H9 (cell line): Measurements from ENCODE around the gene ABLIM3. TPM values are rescaled to one million over a fixed set of nuclear protein-coding genes. Genes with fewer than 3 reads are reported as not detected.

Source experiments
- DNase-seq: peaks from one replicate; pipeline ENCODE4 v3.0.0-alpha.2; 2017
- H2AFZ ChIP-seq: one replicate; pipeline ENCODE4 v1.6.1; 2013; ENCODE audit warnings: mild to moderate bottlenecking, low read length, control low read depth, moderate library complexity
- H2AK5ac ChIP-seq: 2 replicates; pipeline ENCODE4 v1.6.1; 2013; ENCODE audit warnings: low read length, control low read depth, mixed read lengths; ENCODE audit not compliant: insufficient read length
- H2BK120ac ChIP-seq: one replicate; pipeline ENCODE4 v1.6.1; 2013; ENCODE audit warnings: low read depth, mild to moderate bottlenecking, low read length, control low read depth, inconsistent platforms; ENCODE audit not compliant: poor library complexity, severe bottlenecking
- H2BK12ac ChIP-seq: 2 replicates; pipeline ENCODE4 v1.6.1; 2013; ENCODE audit warnings: low read length, control low read depth, mixed read lengths, low read depth; ENCODE audit not compliant: insufficient read length
- H2BK15ac ChIP-seq: 2 replicates; pipeline ENCODE4 v1.6.1; 2013; ENCODE audit warnings: low read depth, low read length, control low read depth
- H2BK20ac ChIP-seq: one replicate; pipeline ENCODE4 v1.6.1; 2013; ENCODE audit warnings: low read depth, mild to moderate bottlenecking, low read length, control low read depth, inconsistent platforms; ENCODE audit not compliant: poor library complexity, severe bottlenecking
- H2BK5ac ChIP-seq: 2 replicates; pipeline ENCODE4 v1.6.1; 2013; ENCODE audit warnings: low read length, control low read depth, mixed read lengths; ENCODE audit not compliant: insufficient read length
- H3K14ac ChIP-seq: 2 replicates; pipeline ENCODE4 v1.6.1; 2013; ENCODE audit warnings: low read length, control low read depth; ENCODE audit not compliant: insufficient read depth
- H3K18ac ChIP-seq: 2 replicates; pipeline ENCODE4 v1.6.1; 2013; ENCODE audit warnings: low read depth, mild to moderate bottlenecking, mixed read lengths, low read length, control low read depth; ENCODE audit not compliant: insufficient read length
- H3K23ac ChIP-seq: 2 replicates; pipeline ENCODE4 v1.6.1; 2013; ENCODE audit warnings: low read length, control low read depth, mixed read lengths, low read depth; ENCODE audit not compliant: insufficient read length
- H3K23me2 ChIP-seq: 2 replicates; pipeline ENCODE4 v1.6.1; 2013; ENCODE audit warnings: low read depth, mild to moderate bottlenecking, mixed read lengths, low read length, control low read depth; ENCODE audit not compliant: insufficient read length, poor library complexity, severe bottlenecking
- H3K27ac ChIP-seq: 2 replicates; pipeline ENCODE4 v1.5.1; 2013; ENCODE audit warnings: low read length, control low read depth, mixed read lengths, low read depth; ENCODE audit not compliant: insufficient read length
- H3K27me3 ChIP-seq: 2 replicates; pipeline ENCODE4 v1.6.1; 2013; ENCODE audit warnings: low read length, control low read depth, inconsistent platforms; ENCODE audit not compliant: insufficient read depth
- H3K4ac ChIP-seq: 2 replicates; pipeline ENCODE4 v1.6.1; 2013; ENCODE audit warnings: low read depth, mild to moderate bottlenecking, control low read depth, inconsistent platforms, low read length, moderate library complexity
- H3K4me1 ChIP-seq: 2 replicates; pipeline ENCODE4 v1.6.1; 2013; ENCODE audit warnings: low read length, control low read depth, inconsistent platforms; ENCODE audit not compliant: insufficient read depth
- H3K4me2 ChIP-seq: 2 replicates; pipeline ENCODE4 v1.6.1; 2013; ENCODE audit warnings: low read length, control low read depth, mixed read lengths; ENCODE audit not compliant: insufficient read length, insufficient read depth
- H3K56ac ChIP-seq: 2 replicates; pipeline ENCODE4 v1.6.1; 2013; ENCODE audit warnings: low read depth, mild to moderate bottlenecking, mixed read lengths, low read length, control low read depth; ENCODE audit not compliant: insufficient read length
- H3K79me1 ChIP-seq: 2 replicates; pipeline ENCODE4 v1.6.1; 2013; ENCODE audit warnings: low read depth, mild to moderate bottlenecking, moderate library complexity, low read length, control low read depth, inconsistent platforms; ENCODE audit not compliant: insufficient read depth, poor library complexity, severe bottlenecking
- H3K79me2 ChIP-seq: 2 replicates; pipeline ENCODE4 v1.6.1; 2013; ENCODE audit warnings: low read length, control low read depth, inconsistent platforms; ENCODE audit not compliant: insufficient read depth
- H3K9ac ChIP-seq: 2 replicates; pipeline ENCODE4 v1.6.1; 2013; ENCODE audit warnings: low read length, control low read depth, mixed read lengths; ENCODE audit not compliant: insufficient read length; ENCODE audit errors: extremely low read depth
- H3K9me3 ChIP-seq: one replicate; pipeline ENCODE4 v1.6.1; 2013; ENCODE audit warnings: low read depth, low read length, inconsistent platforms; ENCODE audit not compliant: control insufficient read depth
- H3T11ph ChIP-seq: one replicate; pipeline ENCODE4 v1.6.1; 2013; ENCODE audit warnings: mild to moderate bottlenecking, low read length, control low read depth, inconsistent platforms
- H4K20me1 ChIP-seq: one replicate; pipeline ENCODE4 v1.6.1; 2013; ENCODE audit not compliant: control insufficient read depth, insufficient read length, insufficient read depth
- H4K5ac ChIP-seq: 2 replicates; pipeline ENCODE4 v1.6.1; 2013; ENCODE audit warnings: low read depth, mild to moderate bottlenecking, mixed read lengths, low read length, control low read depth; ENCODE audit not compliant: insufficient read length
- H4K8ac ChIP-seq: replicated peaks from 2 replicates; pipeline ENCODE4 v1.6.1; 2013; ENCODE audit warnings: low read length, control low read depth, mixed read lengths, low read depth; ENCODE audit not compliant: insufficient read length
- H4K91ac ChIP-seq: 2 replicates; pipeline ENCODE4 v1.6.1; 2013; ENCODE audit warnings: low read depth, mild to moderate bottlenecking, moderate library complexity, mixed read lengths, low read length, control low read depth; ENCODE audit not compliant: insufficient read length
- H3K27ac Mint-ChIP-seq, 3 experiments: 2 replicates in 2 of 3; 3 replicates in 1 of 3; pipeline ENCODE4 v1.8.0; 2020 to 2021; ENCODE audit warnings: mixed read lengths in 3 of 3, mild to moderate bottlenecking in 1 of 3, moderate library complexity in 1 of 3
- H3K27me3 Mint-ChIP-seq: 2 replicates; pipeline ENCODE4 v1.8.0; 2021; ENCODE audit warnings: low read depth, mild to moderate bottlenecking, moderate library complexity, mixed read lengths
- H3K36me3 Mint-ChIP-seq, 3 experiments: 2 replicates in 2 of 3; 3 replicates in 1 of 3; pipeline ENCODE4 v1.8.0; 2020 to 2021; ENCODE audit warnings: low read depth in 3 of 3, mixed read lengths in 3 of 3; ENCODE audit not compliant: insufficient read depth in 1 of 3
- H3K4me1 Mint-ChIP-seq, 2 experiments: 2 replicates each; pipeline ENCODE4 v1.8.0; 2020; ENCODE audit warnings: mixed read lengths in 2 of 2
- H3K4me3 Mint-ChIP-seq, 2 experiments: 2 replicates in 1 of 2; 3 replicates in 1 of 2; pipeline ENCODE4 v1.8.0; 2020 to 2021; ENCODE audit warnings: mild to moderate bottlenecking in 2 of 2, mixed read lengths in 2 of 2, moderate library complexity in 1 of 2
- H3K9me3 Mint-ChIP-seq, 2 experiments: 2 replicates in 1 of 2; 3 replicates in 1 of 2; pipeline ENCODE4 v1.8.0; 2020; ENCODE audit warnings: mild to moderate bottlenecking in 2 of 2, mixed read lengths in 2 of 2, moderate library complexity in 1 of 2
- CTCF ChIP-seq: fragments of 200-600 bp; sonication (generic); conservative IDR thresholded peaks from 3 replicates; pipeline ENCODE4 v1.8.0; 2021; ENCODE audit warnings: antibody characterized with exemption, mild to moderate bottlenecking
- WGBS: extraction: QIAGEN DNeasy Blood & Tissue Kit; methylation state at CpG from one replicate; pipeline ENCODE4 v1.1.7; 2013; ENCODE audit warnings: missing lambda C conversion rate, low lambda C conversion rate, mixed read lengths; ENCODE audit not compliant: insufficient read length; ENCODE audit errors: extremely low coverage; 5-methylcytosine and 5-hydroxymethylcytosine counted together
- total RNA-seq: library from RNA; stranded (reverse); gene quantifications from 2 replicates; pipeline ENCODE4 v1.2.1, GENCODE V29; 2021

Gene ABLIM3
- total RNA-seq, 1 experiment from 2014 or later = 0.20 TPM

- Histone ChIP-seq H3K79me1 (no peaks in the 10 kb centered on the region), H2AK5ac (no peak overlapping the region), H4K8ac (no peak overlapping the region), H2BK12ac (no peak overlapping the region), H3T11ph (no peak overlapping the region), H4K91ac (no peak overlapping the region), H3K14ac (no peak overlapping the region; the same call in 1 of the 2 replicates), H3K4me2 (no peak overlapping the region), H2BK15ac (no peak overlapping the region), H3K4me1 (no peaks in the 10 kb centered on the region), H3K23me2 (no peaks in the 10 kb centered on the region), H3K23ac (no peak overlapping the region), H3K4ac (no peak overlapping the region), H2BK5ac (no peak overlapping the region), H3K27ac (no peak overlapping the region), H2BK20ac (no peak overlapping the region), H3K9ac (no peak overlapping the region), H3K18ac (no peak overlapping the region), H2BK120ac (no peak overlapping the region), H3K9me3 (no peaks in the 10 kb centered on the region), H3K27me3 (no peaks in the 10 kb centered on the region), H3K56ac (no peak overlapping the region), H4K20me1 (no peaks in the 10 kb centered on the region), H4K5ac (no peak overlapping the region), H3K79me2 (no peaks in the 10 kb centered on the region), H2AFZ (no peak overlapping the region)
- peaks cover 8% of the 10 kb centered on the region; the same call in 1 of the 2 replicates for H3K27me3 Mint-ChIP-seq
- no peak overlapping the region for H3K27ac Mint-ChIP-seq
- no peak overlapping the region for H3K4me3 Mint-ChIP-seq
- H3K9me3 Mint-ChIP-seq = no peaks in the 10 kb centered on the region
- no peaks in the 10 kb centered on the region; a peak in 1 of 4 replicates for H3K4me1 Mint-ChIP-seq
- DNase-seq = no peak
- H3K36me3 Mint-ChIP-seq = no peaks in the 10 kb centered on the region
- WGBS = no CpG with 5 or more reads among the region's 10 CpGs
- TF ChIP-seq CTCF = no peak
Measured at GRCh38 chr5:149206524-149207141, 65.3 kb downstream of the ABLIM3 start.
